IPS-NIHi11 (cell line): Measurements from ENCODE around the gene GATAD2A.
A peak's percentile ranks its signal among the peaks of the same experiment; 100 is the strongest.

Source experiments
- DNase-seq: peaks from one replicate; pipeline ENCODE4 v3.0.0; 2012; ENCODE audit warnings: mixed read lengths, low spot score

The GATAD2A gene

GRCh38 chr19:19532806-19533701 is 127.6 kb downstream of the GATAD2A start:
- no peak for DNase-seq

GRCh38 chr19:19533841-19534240 is 128.4 kb downstream of the GATAD2A start:
- no peak for DNase-seq

- DNase-seq: no peak
Observed at GRCh38 chr19:19534556-19535265, 129.2 kb downstream of the GATAD2A start.

GRCh38 chr19:19535311-19536191 is 130.1 kb downstream of the GATAD2A start:
- DNase-seq: no peak

- DNase-seq: no peak
Observed at GRCh38 chr19:19537075-19538048, 131.9 kb downstream of the GATAD2A start.

GRCh38 chr19:19538061-19538784 is 132.7 kb downstream of the GATAD2A start, which contains the start of gene CILP2:
TSS of gene CILP2 (plus strand) at chr19:19538265. CDS start at chr19:19538350, 85 bp downstream.
- DNase-seq: peak; percentile 92

GRCh38 chr19:19538785-19539166 is 133.3 kb downstream of the GATAD2A start:
- no peak for DNase-seq

GRCh38 chr19:19539698-19540063 is 134.2 kb downstream of the GATAD2A start:
- DNase-seq: no peak

GRCh38 chr19:19540064-19540714 is 134.7 kb downstream of the GATAD2A start:
- peak; percentile 92 for DNase-seq

GRCh38 chr19:19540715-19541515 is 135.4 kb downstream of the GATAD2A start:
- DNase-seq: peak; percentile 93

GRCh38 chr19:19541616-19542015 is 136.1 kb downstream of the GATAD2A start:
- no peak for DNase-seq

- no peak for DNase-seq
Observed at GRCh38 chr19:19542507-19542906, 137.0 kb downstream of the GATAD2A start.

- DNase-seq: no peak
Observed at GRCh38 chr19:19543101-19543500, 137.6 kb downstream of the GATAD2A start.

- DNase-seq: no peak
Observed at GRCh38 chr19:19543640-19544039, 138.2 kb downstream of the GATAD2A start.

GRCh38 chr19:19544257-19544953 is 138.9 kb downstream of the GATAD2A start:
- no peak for DNase-seq

- no peak for DNase-seq
Observed at GRCh38 chr19:19544954-19545591, 139.6 kb downstream of the GATAD2A start.

GRCh38 chr19:19545707-19546106 is 140.2 kb downstream of the GATAD2A start:
- DNase-seq: no peak

GRCh38 chr19:19546751-19547162 is 141.3 kb downstream of the GATAD2A start:
- no peak for DNase-seq
